Loucy (cell line): ENCODE data around the gene SDS.

Source experiments
- H2AFZ ChIP-seq: fragments of 200-600 bp; sonication (generic); 2 replicates; pipeline ENCODE4 v1.6.0; 2016; ENCODE audit warnings: antibody characterized with exemption, mild to moderate bottlenecking, low read length, moderate library complexity
- H3F3A ChIP-seq: fragments of 200-600 bp; 2 replicates; pipeline ENCODE4 v1.6.0; 2016; ENCODE audit warnings: antibody characterized with exemption, low read depth, mild to moderate bottlenecking
- H3K27me3 ChIP-seq: fragments of 200-600 bp; sonication (generic); 2 replicates; pipeline ENCODE4 v1.6.1; 2014; ENCODE audit warnings: low read length, mild to moderate bottlenecking; ENCODE audit not compliant: insufficient read depth, poor library complexity, severe bottlenecking
- H3K36me3 ChIP-seq: fragments of 200-600 bp; sonication (generic); 2 replicates; pipeline ENCODE4 v1.6.1; 2016; ENCODE audit warnings: low read length; ENCODE audit not compliant: insufficient read depth
- H3K4me1 ChIP-seq: fragments of 200-600 bp; sonication (generic); 2 replicates; pipeline ENCODE4 v1.5.1; 2014; ENCODE audit warnings: low read length, mild to moderate bottlenecking; ENCODE audit not compliant: insufficient read depth, poor library complexity, severe bottlenecking
- H3K4me2 ChIP-seq: fragments of 200-600 bp; sonication (generic); 2 replicates; pipeline ENCODE4 v1.6.0; 2014; ENCODE audit warnings: antibody characterized with exemption, low read length, low read depth, mild to moderate bottlenecking; ENCODE audit not compliant: poor library complexity, severe bottlenecking
- H3K4me3 ChIP-seq: fragments of 200-600 bp; sonication (generic); 2 replicates; pipeline ENCODE4 v1.5.1; 2014; ENCODE audit warnings: low read length, mild to moderate bottlenecking, mixed read lengths; ENCODE audit not compliant: poor library complexity, severe bottlenecking
- H3K79me2 ChIP-seq: fragments of 200-600 bp; sonication (generic); 2 replicates; pipeline ENCODE4 v1.6.1; 2014; ENCODE audit warnings: low read length; ENCODE audit not compliant: insufficient read depth
- H3K9ac ChIP-seq: fragments of 200-600 bp; sonication (generic); 2 replicates; pipeline ENCODE4 v1.6.0; 2014; ENCODE audit warnings: mild to moderate bottlenecking, low read depth, low read length, moderate library complexity; ENCODE audit not compliant: poor library complexity, severe bottlenecking
- H3K9me2 ChIP-seq: fragments of 200-600 bp; sonication (generic); replicated peaks from 2 replicates; pipeline ENCODE4 v1.6.1; 2016; ENCODE audit warnings: low read depth, low read length, mixed read lengths
- H3K9me3 ChIP-seq: fragments of 200-600 bp; sonication (generic); 2 replicates; pipeline ENCODE4 v1.6.1; 2014; ENCODE audit warnings: mild to moderate bottlenecking, antibody characterized with exemption, low read length, low read depth; ENCODE audit not compliant: insufficient read depth
- H4K20me1 ChIP-seq: fragments of 200-600 bp; sonication (generic); 2 replicates; pipeline ENCODE4 v1.6.0; 2014; ENCODE audit warnings: antibody characterized with exemption, low read length, mild to moderate bottlenecking; ENCODE audit not compliant: insufficient read depth, poor library complexity, severe bottlenecking
- CTCF ChIP-seq: fragments of 200-600 bp; sonication (generic); conservative IDR thresholded peaks from 2 replicates; pipeline ENCODE4 v1.5.1; 2014; ENCODE audit warnings: mild to moderate bottlenecking, antibody characterized with exemption, low read length
- EZH2phosphoT487 ChIP-seq: fragments of 200-600 bp; IDR thresholded peaks from 2 replicates; pipeline ENCODE4 v1.6.1; 2018; ENCODE audit warnings: antibody characterized with exemption, mild to moderate bottlenecking, moderate library complexity, borderline replicate concordance

Gene SDS

GRCh38 chr12:113420996-113421595 is 17.4 kb upstream of the SDS start:
- Histone ChIP-seq H3K4me1 (no peaks in the 10 kb centered on the region), H3K9me3 (no peaks in the 10 kb centered on the region), H3K9ac (no peak overlapping the region), H3K36me3 (no peaks in the 10 kb centered on the region), H3K9me2 (no peaks in the 10 kb centered on the region), H3K79me2 (no peaks in the 10 kb centered on the region), H3K4me3 (no peak overlapping the region), H3F3A (no peaks in the 10 kb centered on the region), H4K20me1 (no peaks in the 10 kb centered on the region), H3K27me3 (no peaks in the 10 kb centered on the region), H3K4me2 (no peak overlapping the region), H2AFZ (no peak overlapping the region)
- TF ChIP-seq CTCF = no peak

- Histone ChIP-seq H3K27me3 (no peaks in the 10 kb centered on the region), H3F3A (no peaks in the 10 kb centered on the region), H3K36me3 (no peaks in the 10 kb centered on the region), H3K9me3 (no peaks in the 10 kb centered on the region), H4K20me1 (no peaks in the 10 kb centered on the region), H2AFZ (no peak overlapping the region), H3K79me2 (no peaks in the 10 kb centered on the region), H3K4me1 (no peaks in the 10 kb centered on the region), H3K9me2 (no peaks in the 10 kb centered on the region), H3K4me3 (no peak overlapping the region), H3K4me2 (no peak overlapping the region), H3K9ac (no peak overlapping the region)
- TF ChIP-seq CTCF (no peak), EZH2phosphoT487 (no peak)
These were observed 14.7 kb upstream of the SDS start for GRCh38 chr12:113418213-113418879.

GRCh38 chr12:113416091-113416754 is 12.5 kb upstream of the SDS start:
- no peak overlapping the region for H3K9ac ChIP-seq
- no peaks in the 10 kb centered on the region for H3K9me2 ChIP-seq
- no peak overlapping the region for H3K4me3 ChIP-seq
- no peaks in the 10 kb centered on the region for H3F3A ChIP-seq
- peak overlapping the region; percentile 49; the same call in 1 of the 2 replicates for H2AFZ ChIP-seq
- no peaks in the 10 kb centered on the region for H3K27me3 ChIP-seq
- no peaks in the 10 kb centered on the region for H4K20me1 ChIP-seq
- H3K4me2 ChIP-seq = no peak overlapping the region
- no peaks in the 10 kb centered on the region for H3K9me3 ChIP-seq
- no peaks in the 10 kb centered on the region for H3K36me3 ChIP-seq
- TF ChIP-seq EZH2phosphoT487 (no peak), CTCF (no peak)
- no peaks in the 10 kb centered on the region for H3K79me2 ChIP-seq
- H3K4me1 ChIP-seq = no peaks in the 10 kb centered on the region
